GM18520 (cell line): ENCODE data around the gene SPSB2.

ENCODE experiments used
- ATAC-seq: cut with Tn5 transposase; IDR thresholded peaks from one replicate; pipeline ENCODE4 v1.9.1; 2021; ENCODE audit not compliant: unreplicated experiment

Gene SPSB2

DNA sequence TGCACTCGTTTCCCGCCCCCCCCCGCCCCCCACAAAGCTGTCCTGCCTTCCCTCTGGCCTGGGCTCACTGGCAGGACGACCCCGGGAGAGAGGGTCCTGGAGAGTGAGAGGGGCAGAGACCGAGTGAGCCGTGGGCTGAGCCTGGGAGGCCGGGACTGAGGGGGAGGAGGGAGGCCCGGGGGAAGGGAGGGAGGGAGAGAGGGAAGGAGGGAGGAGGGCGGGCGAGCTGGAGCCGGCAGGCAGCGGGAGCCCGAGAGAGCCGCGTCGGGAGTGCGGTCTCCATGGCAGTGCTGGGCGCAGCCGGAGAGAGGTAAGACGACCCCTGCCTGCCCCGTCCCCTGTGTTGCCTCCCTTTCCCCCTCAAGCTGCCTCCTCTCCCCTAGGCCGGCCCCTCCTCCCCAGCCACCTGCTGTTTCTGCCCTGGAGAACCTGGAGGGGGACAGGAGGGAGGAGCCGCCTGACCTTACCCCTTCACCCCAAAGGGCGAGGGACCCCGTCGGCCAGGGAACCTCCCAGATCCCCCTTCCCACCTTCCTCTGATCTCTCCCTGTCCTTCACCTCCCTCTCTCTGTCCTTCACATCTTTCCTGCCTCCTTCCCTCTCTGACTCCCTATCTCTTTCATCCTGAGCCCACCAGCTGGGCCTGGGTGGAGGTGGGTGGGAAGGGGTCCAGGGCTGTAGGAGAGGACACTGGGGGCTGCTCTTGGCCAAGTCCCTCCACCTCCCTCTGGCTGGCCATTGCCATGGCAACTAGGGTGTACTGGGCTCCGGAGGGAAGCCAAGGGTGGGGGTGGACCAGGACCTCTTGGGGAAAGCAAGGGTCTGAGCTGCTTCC is 51.3 kb downstream of the SPSB2 start, which contains the start of gene GPR162:
GPR162 (plus strand) TSS at position 231 of the 835 bp plus-strand sequence. CDS start 2,078 bp downstream, outside the sequence.
- no peak for ATAC-seq
